GM19452 (cell line): ENCODE data around the gene TMEM204.

Source experiments
- ATAC-seq: cut with Tn5 transposase; IDR thresholded peaks from one replicate; pipeline ENCODE4 v1.9.1; 2021; ENCODE audit not compliant: unreplicated experiment

TMEM204 gene

GRCh38 chr16:1533443-1533951, at the start of gene TMEM204:
Gene TMEM204 (plus strand): TSS chr16:1533666. CDS start chr16:1534276, 610 bp downstream.
- ATAC-seq = no peak

GRCh38 chr16:1485847-1486496, 47.5 kb upstream of the TMEM204 start:
- ATAC-seq = no peak

- no peak for ATAC-seq
Observed at GRCh38 chr16:1486551-1487390, 46.7 kb upstream of the TMEM204 start.

GRCh38 chr16:1487395-1488053, 45.9 kb upstream of the TMEM204 start:
- no peak for ATAC-seq

- ATAC-seq = no peak
Observed at GRCh38 chr16:1488054-1488601, 45.3 kb upstream of the TMEM204 start.

GRCh38 chr16:1488619-1489018, 44.8 kb upstream of the TMEM204 start, which contains the start of gene PTX4:
Gene PTX4 (minus strand): TSS chr16:1488944. CDS start chr16:1488909, 35 bp downstream.
- no peak for ATAC-seq

GRCh38 chr16:1489077-1489476, 44.4 kb upstream of the TMEM204 start:
- no peak for ATAC-seq

- ATAC-seq = no peak
Observed at GRCh38 chr16:1491327-1491726, 42.1 kb upstream of the TMEM204 start.

- no peak for ATAC-seq
Observed at GRCh38 chr16:1492082-1492922, 41.2 kb upstream of the TMEM204 start.

GRCh38 chr16:1492923-1493745, 40.3 kb upstream of the TMEM204 start, which contains the start of gene TELO2:
Gene TELO2 (plus strand): TSS chr16:1493360. CDS start chr16:1494282, 922 bp downstream.
- ATAC-seq = no peak

GRCh38 chr16:1493746-1494094, 39.7 kb upstream of the TMEM204 start:
- ATAC-seq = no peak

GRCh38 chr16:1494129-1494640, 39.3 kb upstream of the TMEM204 start:
- ATAC-seq = no peak

- no peak for ATAC-seq
Observed at GRCh38 chr16:1494711-1495110, 38.8 kb upstream of the TMEM204 start.

- ATAC-seq = no peak
Observed at GRCh38 chr16:1495211-1495888, 38.1 kb upstream of the TMEM204 start.

- no peak for ATAC-seq
Observed at GRCh38 chr16:1495889-1496262, 37.6 kb upstream of the TMEM204 start.

GRCh38 chr16:1496464-1496863, 37.0 kb upstream of the TMEM204 start:
- no peak for ATAC-seq

- no peak for ATAC-seq
Observed at GRCh38 chr16:1497014-1497598, 36.4 kb upstream of the TMEM204 start.
